ENCODE measurements around the gene KLRC4. TPM values are rescaled to one million over a fixed set of nuclear protein-coding genes. Genes with fewer than 3 reads are reported as not detected.
A peak's percentile ranks its signal among the peaks of the same experiment; 100 is the strongest.

Gene KLRC4
- total and polyA plus RNA-seq, 10 of the 15 experiments (the other 5 are each of a cell fraction or from before 2014, with no cell fraction given), result 0.07 to 0.34 TPM; not detected in 8

DNA sequence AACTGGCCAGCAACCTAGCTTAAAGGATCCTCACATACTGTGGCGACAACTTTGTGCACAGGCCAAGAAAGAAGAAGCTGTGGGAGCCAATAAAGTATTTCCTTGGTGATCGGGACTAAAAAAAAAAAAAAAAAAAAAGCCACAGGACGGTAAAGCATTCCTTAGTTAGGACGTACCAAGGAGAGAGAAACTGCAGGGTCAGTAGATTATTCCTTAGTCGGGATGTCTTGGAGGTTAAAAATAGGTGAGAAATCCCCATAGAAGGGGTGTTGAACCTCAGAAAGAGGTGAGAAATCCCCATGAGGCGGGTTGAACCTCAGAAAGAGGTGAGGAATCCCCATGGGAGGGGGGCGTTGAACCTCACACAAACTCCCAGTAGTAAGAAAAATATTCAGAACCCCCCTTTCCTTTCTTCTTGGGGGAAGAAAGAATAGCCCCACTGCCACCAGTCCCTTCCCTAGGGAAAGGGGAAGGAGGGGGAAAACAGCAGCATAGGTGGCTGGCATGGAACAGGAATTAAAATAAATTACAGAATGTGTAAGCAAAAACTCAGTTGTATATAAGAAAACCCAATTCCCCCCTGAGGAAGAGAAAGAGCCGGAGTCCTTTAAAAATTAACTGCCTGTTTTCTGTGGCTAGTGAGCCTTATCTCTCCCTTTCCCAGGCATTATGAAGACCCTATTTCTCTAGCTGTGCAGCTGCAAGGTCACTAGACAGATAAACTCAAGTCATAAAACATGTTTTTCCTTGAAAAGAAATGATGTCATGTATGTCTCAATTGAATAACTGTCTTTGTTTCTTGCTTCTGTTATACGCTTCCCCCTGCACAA, 46.5 kb downstream of the KLRC4 start:
- ChIA-PET SMC1A (ENCODE audit: uncharacterized antibody, unreplicated experiment) (interaction anchor here (4.7 to 6.5 kb wide), 3 partner anchors 29 to 197 kb away, joined by 41 to 67 read pairs (median 51); no protein-coding TSS in a partner anchor), RAD21 (ENCODE audit: unreplicated experiment) (interaction anchor here (0.7 to 6.0 kb wide), 5 partner anchors 23 to 178 kb away, joined by 3 to 75 read pairs (median 8); no protein-coding TSS in a partner anchor), CTCF (interaction anchor here (0.6 to 1.2 kb wide), 2 partner anchors 199 to 1218 kb away, joined by 3 to 4 read pairs; no protein-coding TSS in a partner anchor), POLR2A (interaction anchor here (0.6 to 4.1 kb wide), 4 partner anchors 29 to 1358 kb away, joined by 3 to 24 read pairs (median 5); no protein-coding TSS in a partner anchor)
- Histone ChIP-seq H3K36me3 (ENCODE audit: control insufficient read depth in 2 of 2, insufficient read depth in 2 of 2, low read length in 1 of 2) (no peaks in the 10 kb centered on the region), H3K9ac (ENCODE audit: control insufficient read depth, insufficient read depth, low read length) (no peak overlapping the region), H3K27me3 (replicated peaks in 1 of 2; ENCODE audit: control insufficient read depth in 2 of 2, insufficient read depth in 2 of 2, low read length in 1 of 2) (no peaks in the 10 kb centered on the region), H3K27ac (ENCODE audit: control insufficient read depth, insufficient read depth) (peak overlapping the region; percentile 72), H3K4me3 (no peak overlapping the region), H4K20me1 (ENCODE audit: control insufficient read depth, insufficient read depth) (no peaks in the 10 kb centered on the region), H3K79me2 (ENCODE audit: control insufficient read depth, insufficient read depth, low read length) (no peaks in the 10 kb centered on the region), H3K9me3 (replicated peaks; ENCODE audit: control insufficient read depth, insufficient read depth, low read length) (peaks cover 4% of the 10 kb centered on the region; the same call in 2 of the 3 replicates), H2AFZ (ENCODE audit: control insufficient read depth, low read depth, low read length) (peak overlapping the region; percentile 46), H3K4me1 (ENCODE audit: control insufficient read depth, insufficient read depth, low read length) (peaks cover 21% of the 10 kb centered on the region), H3K4me2 (ENCODE audit: control insufficient read depth, insufficient read depth) (peak overlapping the region; percentile 31)
- FAIRE-seq (no peak), DNase-seq (ENCODE audit: low read depth, low spot score) (peak; percentile 35), ATAC-seq (peak; percentile 2; the same call in 2 of the 3 replicates)
- in situ Hi-C loops (cut with MboI) (no loop called here), intact Hi-C loops (cut with micrococcal nuclease; ENCODE audit: unreplicated experiment) (no loop called here)
- no TSS peak for BruUV-seq (replicated peaks)
- WGBS (ENCODE audit: insufficient coverage, insufficient replicate concordance, low lambda C conversion rate, missing lambda C conversion rate), result 22% methylated on average over 9 of the region's 9 CpGs
- TF ChIP-seq FOXM1 (IDR thresholded peaks at IDR 0.05; ENCODE audit: low read depth, low read length) (peak; percentile 32; the same call in 1 of the 2 replicates), NR2F1 (conservative IDR thresholded peaks at IDR 0.05) (0 out of 2 replicates have a peak, but pooled peaks have one; percentile 43), IKZF1 (conservative IDR thresholded peaks at IDR 0.05) (peak; percentile 81), CREM (IDR thresholded peaks at IDR 0.05; ENCODE audit: low read depth) (peak; percentile 44; the same call in 1 of the 2 replicates), RUNX3 (IDR thresholded peaks at IDR 0.05; ENCODE audit: low read length) (peak; percentile 82), BHLHE40 (IDR thresholded peaks at IDR 0.05; ENCODE audit: borderline replicate concordance in 1 of 2, low read depth in 2 of 2, low read length in 1 of 2) (peak in 1 of 2 experiments; percentile 8; a peak in 1 of 4 replicates), MTA2 (IDR thresholded peaks at IDR 0.05; ENCODE audit: low read depth) (peak; percentile 53), NBN (IDR thresholded peaks at IDR 0.05) (0 out of 2 replicates have a peak, but pooled peaks have one; percentile 29), KAT2A (conservative IDR thresholded peaks at IDR 0.05; ENCODE audit: control insufficient read depth, low read depth, low read length) (no peak), NFIC (IDR thresholded peaks at IDR 0.05; ENCODE audit: low read depth, low read length) (peak; percentile 75), RELA (IDR thresholded peaks at IDR 0.05; ENCODE audit: borderline replicate concordance, partially characterized antibody) (peak; percentile 64), DPF2 (IDR thresholded peaks at IDR 0.05) (0 out of 2 replicates have a peak, but pooled peaks have one; percentile 31), EP300 (IDR thresholded peaks at IDR 0.05; ENCODE audit: borderline replicate concordance in 1 of 2, control insufficient read depth in 1 of 2, low read depth in 2 of 2, low read length in 2 of 2) (peak in 1 of 2 experiments; percentile 65; a peak in 1 of 4 replicates), IRF4 (IDR thresholded peaks at IDR 0.05; ENCODE audit: low read depth, low read length) (0 out of 2 replicates have a peak, but pooled peaks have one; percentile 7)
- TF ChIP-seq, protein P1, sequence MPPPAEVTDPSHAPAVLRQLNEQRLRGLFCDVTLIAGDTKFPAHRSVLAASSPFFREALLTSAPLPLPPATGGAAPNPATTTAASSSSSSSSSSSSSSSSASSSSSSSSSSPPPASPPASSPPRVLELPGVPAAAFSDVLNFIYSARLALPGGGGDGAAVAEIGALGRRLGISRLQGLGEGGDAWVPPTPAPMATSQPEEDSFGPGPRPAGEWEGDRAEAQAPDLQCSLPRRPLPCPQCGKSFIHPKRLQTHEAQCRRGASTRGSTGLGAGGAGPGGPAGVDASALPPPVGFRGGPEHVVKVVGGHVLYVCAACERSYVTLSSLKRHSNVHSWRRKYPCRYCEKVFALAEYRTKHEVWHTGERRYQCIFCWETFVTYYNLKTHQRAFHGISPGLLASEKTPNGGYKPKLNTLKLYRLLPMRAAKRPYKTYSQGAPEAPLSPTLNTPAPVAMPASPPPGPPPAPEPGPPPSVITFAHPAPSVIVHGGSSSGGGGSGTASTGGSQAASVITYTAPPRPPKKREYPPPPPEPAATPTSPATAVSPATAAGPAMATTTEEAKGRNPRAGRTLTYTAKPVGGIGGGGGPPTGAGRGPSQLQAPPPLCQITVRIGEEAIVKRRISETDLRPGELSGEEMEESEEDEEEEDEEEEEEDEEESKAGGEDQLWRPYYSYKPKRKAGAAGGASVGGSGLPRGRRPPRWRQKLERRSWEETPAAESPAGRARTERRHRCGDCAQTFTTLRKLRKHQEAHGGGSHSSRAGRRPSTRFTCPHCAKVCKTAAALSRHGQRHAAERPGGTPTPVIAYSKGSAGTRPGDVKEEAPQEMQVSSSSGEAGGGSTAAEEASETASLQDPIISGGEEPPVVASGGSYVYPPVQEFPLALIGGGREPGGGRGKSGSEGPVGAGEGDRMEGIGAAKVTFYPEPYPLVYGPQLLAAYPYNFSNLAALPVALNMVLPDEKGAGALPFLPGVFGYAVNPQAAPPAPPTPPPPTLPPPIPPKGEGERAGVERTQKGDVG (CRISPR knock-in tag; IDR thresholded peaks at IDR 0.05), result no peak
- TF ChIP-seq, protein P2, sequence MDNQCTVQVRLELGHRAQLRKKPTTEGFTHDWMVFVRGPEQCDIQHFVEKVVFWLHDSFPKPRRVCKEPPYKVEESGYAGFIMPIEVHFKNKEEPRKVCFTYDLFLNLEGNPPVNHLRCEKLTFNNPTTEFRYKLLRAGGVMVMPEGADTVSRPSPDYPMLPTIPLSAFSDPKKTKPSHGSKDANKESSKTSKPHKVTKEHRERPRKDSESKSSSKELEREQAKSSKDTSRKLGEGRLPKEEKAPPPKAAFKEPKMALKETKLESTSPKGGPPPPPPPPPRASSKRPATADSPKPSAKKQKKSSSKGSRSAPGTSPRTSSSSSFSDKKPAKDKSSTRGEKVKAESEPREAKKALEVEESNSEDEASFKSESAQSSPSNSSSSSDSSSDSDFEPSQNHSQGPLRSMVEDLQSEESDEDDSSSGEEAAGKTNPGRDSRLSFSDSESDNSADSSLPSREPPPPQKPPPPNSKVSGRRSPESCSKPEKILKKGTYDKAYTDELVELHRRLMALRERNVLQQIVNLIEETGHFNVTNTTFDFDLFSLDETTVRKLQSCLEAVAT (IDR thresholded peaks at IDR 0.05), result 0 out of 2 replicates have a peak, but pooled peaks have one; percentile 48
